Esophagus squamous epithelium (tissue), 4 donors: ENCODE data around the gene KIF26B.

ENCODE experiments used
- CTCF ChIP-seq, 6 experiments: fragments of 450-650 bp in 4 of 6; fragments of 200-600 bp in 2 of 6; sonication (generic) in 2 of 6; IDR thresholded peaks; one replicate each; pipeline ENCODE4 v1.5.1; 2016 to 2019; ENCODE audit warnings: antibody characterized with exemption in 6 of 6, mild to moderate bottlenecking in 4 of 6, moderate library complexity in 4 of 6
- POLR2A ChIP-seq, 4 donors: fragments of 450-650 bp; IDR thresholded peaks; one replicate each; pipeline ENCODE4 v1.6.1; 2017; ENCODE audit warnings: antibody characterized with exemption in 4 of 4, mild to moderate bottlenecking in 4 of 4, moderate library complexity in 3 of 4

DNA sequence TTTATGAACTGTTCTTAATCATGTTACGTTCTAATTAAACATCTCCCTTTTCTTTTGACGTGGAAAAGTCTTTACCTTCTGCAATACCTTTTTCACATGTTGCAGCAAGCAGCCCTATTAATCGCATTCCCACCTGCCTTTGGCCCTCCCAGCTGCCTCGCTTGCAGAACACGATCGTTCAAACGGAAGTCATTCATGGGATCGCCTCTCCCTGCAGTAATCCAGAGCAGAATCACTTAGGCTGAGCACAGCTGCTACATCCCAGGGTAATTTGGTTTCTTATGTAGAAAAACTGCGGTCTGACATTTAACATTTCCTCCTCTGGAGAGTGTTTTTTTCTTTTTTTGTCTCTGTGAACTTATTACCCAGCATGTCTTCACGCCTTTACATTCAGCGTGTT lies 206.3 kb downstream of the KIF26B start:
- TF ChIP-seq CTCF (IDR thresholded peaks at IDR 0.05), result no peak
- no peak for TF ChIP-seq POLR2A (IDR thresholded peaks at IDR 0.05)
